ENCODE results near the gene EVA1C. TPM values are rescaled to one million over a fixed set of nuclear protein-coding genes. Genes with fewer than 3 reads are reported as not detected.

Gene EVA1C
- total and polyA plus RNA-seq, 10 of the 15 experiments (the other 5 are each of a cell fraction or from before 2014, with no cell fraction given): 0.13 to 0.56 (median 0.34) TPM; not detected in 7

GRCh38 chr21:32469628-32470027 lies 57.1 kb downstream of the EVA1C start:
- TF ChIP-seq MTA2 (IDR thresholded peaks at IDR 0.05; ENCODE audit: low read depth): no peak
- no peak for TF ChIP-seq NR2F1 (conservative IDR thresholded peaks at IDR 0.05)
- no peak for TF ChIP-seq KDM1A (IDR thresholded peaks at IDR 0.05; ENCODE audit: borderline replicate concordance)
- no peak for TF ChIP-seq POLR2AphosphoS5 (IDR thresholded peaks at IDR 0.05; ENCODE audit: low read length)
- no peak for TF ChIP-seq ZNF687 (IDR thresholded peaks at IDR 0.05)
- TF ChIP-seq BMI1 (IDR thresholded peaks at IDR 0.05; ENCODE audit: borderline replicate concordance): no peak
- no peak for TF ChIP-seq CEBPB (IDR thresholded peaks at IDR 0.05; ENCODE audit: borderline replicate concordance in 1 of 2, low read depth in 2 of 2, low read length in 2 of 2)
- no peak for TF ChIP-seq CBFB (IDR thresholded peaks at IDR 0.05; ENCODE audit: low read depth)
- TF ChIP-seq, protein P1, sequence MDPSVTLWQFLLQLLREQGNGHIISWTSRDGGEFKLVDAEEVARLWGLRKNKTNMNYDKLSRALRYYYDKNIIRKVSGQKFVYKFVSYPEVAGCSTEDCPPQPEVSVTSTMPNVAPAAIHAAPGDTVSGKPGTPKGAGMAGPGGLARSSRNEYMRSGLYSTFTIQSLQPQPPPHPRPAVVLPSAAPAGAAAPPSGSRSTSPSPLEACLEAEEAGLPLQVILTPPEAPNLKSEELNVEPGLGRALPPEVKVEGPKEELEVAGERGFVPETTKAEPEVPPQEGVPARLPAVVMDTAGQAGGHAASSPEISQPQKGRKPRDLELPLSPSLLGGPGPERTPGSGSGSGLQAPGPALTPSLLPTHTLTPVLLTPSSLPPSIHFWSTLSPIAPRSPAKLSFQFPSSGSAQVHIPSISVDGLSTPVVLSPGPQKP (IDR thresholded peaks at IDR 0.05; ENCODE audit: low read depth, low read length): no peak
- no peak for TF ChIP-seq PML (IDR thresholded peaks at IDR 0.05; ENCODE audit: low read length)
- TF ChIP-seq ZNF622 (IDR thresholded peaks at IDR 0.05): no peak
- TF ChIP-seq NRF1 (conservative IDR thresholded peaks at IDR 0.05; ENCODE audit: low read depth, low read length): no peak
- no peak for TF ChIP-seq IRF4 (IDR thresholded peaks at IDR 0.05; ENCODE audit: low read depth, low read length)
- TF ChIP-seq E4F1 (IDR thresholded peaks at IDR 0.05; ENCODE audit: borderline replicate concordance, partially characterized antibody): no peak
- TF ChIP-seq SRF (IDR thresholded peaks at IDR 0.05; ENCODE audit: low read depth in 2 of 2, low read length in 2 of 2): no peak
- no peak for TF ChIP-seq MEF2B (IDR thresholded peaks at IDR 0.05; ENCODE audit: partially characterized antibody, poor library complexity, severe bottlenecking)
- TF ChIP-seq CHD4 (IDR thresholded peaks at IDR 0.05): no peak
- no peak for TF ChIP-seq POU2F2 (IDR thresholded peaks at IDR 0.05; ENCODE audit: borderline replicate concordance, low read depth, low read length)
- TF ChIP-seq MYC (IDR thresholded peaks at IDR 0.05; ENCODE audit: insufficient read depth, insufficient read length, insufficient replicate concordance, low read length, severe bottlenecking): no peak
- Histone ChIP-seq H3K36me3 (ENCODE audit: control insufficient read depth in 2 of 2, insufficient read depth in 2 of 2, low read length in 1 of 2) (no peaks in the 10 kb centered on the region), H3K79me2 (ENCODE audit: control insufficient read depth, insufficient read depth, low read length) (no peaks in the 10 kb centered on the region), H3K27me3 (replicated peaks in 1 of 2; ENCODE audit: control insufficient read depth in 2 of 2, insufficient read depth in 2 of 2, low read length in 1 of 2) (0 out of 4 replicates have a peak, but pooled peaks cover 0 to 1% of the 10 kb centered on the region in 2 experiments), H3K9ac (ENCODE audit: control insufficient read depth, insufficient read depth, low read length) (no peak overlapping the region), H3K4me1 (ENCODE audit: control insufficient read depth, insufficient read depth, low read length) (no peaks in the 10 kb centered on the region), H3K4me2 (ENCODE audit: control insufficient read depth, insufficient read depth) (no peak overlapping the region), H3K9me3 (replicated peaks; ENCODE audit: control insufficient read depth, insufficient read depth, low read length) (no peaks in the 10 kb centered on the region), H2AFZ (ENCODE audit: control insufficient read depth, low read depth, low read length) (no peak overlapping the region), H3K4me3 (no peak overlapping the region), H4K20me1 (ENCODE audit: control insufficient read depth, insufficient read depth) (no peaks in the 10 kb centered on the region), H3K27ac (ENCODE audit: control insufficient read depth, insufficient read depth) (no peak overlapping the region)
- BruUV-seq (replicated peaks): no TSS peak
- POLR2A ChIA-PET: no interaction called here
- in situ Hi-C loops (cut with MboI) (no loop called here), intact Hi-C loops (cut with micrococcal nuclease; ENCODE audit: unreplicated experiment) (no loop called here)
- WGBS (ENCODE audit: insufficient coverage, insufficient replicate concordance, low lambda C conversion rate, missing lambda C conversion rate): 39% methylated on average over 5 of the region's 5 CpGs
- CTCF ChIA-PET: no interaction called here
- SMC1A ChIA-PET (ENCODE audit: uncharacterized antibody, unreplicated experiment): no interaction called here
- DNase-seq (ENCODE audit: low read depth, low spot score) (no peak), ATAC-seq (no peak), FAIRE-seq (no peak)
- RAD21 ChIA-PET (ENCODE audit: unreplicated experiment): no interaction called here
